ENCODE results near the gene PHB1.

PHB1 gene

DNA sequence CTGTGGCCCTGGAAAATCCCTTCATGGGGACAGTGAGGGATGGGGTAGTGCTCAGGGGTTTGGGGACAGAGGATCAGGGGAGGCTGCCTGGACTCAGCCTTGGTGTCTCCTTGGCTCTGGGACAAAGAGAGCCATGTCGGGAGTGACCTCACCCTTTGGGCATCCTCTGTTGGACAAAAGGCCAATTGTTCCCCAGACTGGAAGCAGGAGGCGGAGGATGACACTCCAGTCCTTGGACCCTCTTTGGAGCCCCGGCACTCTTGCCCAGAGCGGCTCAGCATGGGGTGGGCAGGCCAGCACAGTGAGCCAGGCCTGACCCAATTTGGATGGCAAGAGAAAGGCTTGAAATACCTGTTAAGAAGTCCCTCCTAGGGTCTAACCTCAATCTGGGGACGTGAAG is 39.4 kb upstream of the PHB1 start:
- FAIRE-seq (no peak), DNase-seq (ENCODE audit: insufficient read length, low spot score) (no peak)
- TF ChIP-seq POLR2AphosphoS5 (IDR thresholded peaks at IDR 0.05; ENCODE audit: low read depth, low read length) = no peak

DNA sequence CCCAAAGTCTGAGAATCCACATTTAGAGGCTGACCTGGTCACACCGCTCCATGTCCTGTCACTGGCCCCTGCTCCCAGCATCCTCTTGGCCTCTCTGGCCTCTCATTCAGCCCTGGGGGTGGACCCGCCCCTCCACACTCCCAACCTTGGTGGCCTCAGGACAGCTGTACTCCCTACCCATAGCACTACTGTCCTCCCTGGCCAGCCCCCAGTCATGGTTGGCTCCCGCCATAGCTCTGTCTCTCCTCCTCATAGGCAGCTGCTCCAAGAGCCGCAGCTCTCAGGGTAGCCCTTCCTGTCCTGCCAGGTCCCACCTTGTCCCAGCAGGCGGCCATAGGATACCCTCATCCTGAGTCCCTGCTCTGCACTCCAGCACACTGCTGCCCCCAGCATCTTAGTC is 38.0 kb upstream of the PHB1 start:
- FAIRE-seq (no peak), DNase-seq (ENCODE audit: insufficient read length, low spot score) (no peak)
- TF ChIP-seq PAX5 (IDR thresholded peaks at IDR 0.05; ENCODE audit: insufficient read depth, low read length, severe bottlenecking) (no peak), TAF1 (IDR thresholded peaks at IDR 0.05; ENCODE audit: low read depth, low read length) (no peak), POLR2A (IDR thresholded peaks at IDR 0.05; ENCODE audit: low read depth, low read length) (no peak), POU2F2 (IDR thresholded peaks at IDR 0.05; ENCODE audit: low read depth, low read length) (no peak), POLR2AphosphoS5 (IDR thresholded peaks at IDR 0.05; ENCODE audit: low read depth, low read length) (no peak), SPI1 (IDR thresholded peaks at IDR 0.05; ENCODE audit: low read depth, low read length) (no peak)

DNA sequence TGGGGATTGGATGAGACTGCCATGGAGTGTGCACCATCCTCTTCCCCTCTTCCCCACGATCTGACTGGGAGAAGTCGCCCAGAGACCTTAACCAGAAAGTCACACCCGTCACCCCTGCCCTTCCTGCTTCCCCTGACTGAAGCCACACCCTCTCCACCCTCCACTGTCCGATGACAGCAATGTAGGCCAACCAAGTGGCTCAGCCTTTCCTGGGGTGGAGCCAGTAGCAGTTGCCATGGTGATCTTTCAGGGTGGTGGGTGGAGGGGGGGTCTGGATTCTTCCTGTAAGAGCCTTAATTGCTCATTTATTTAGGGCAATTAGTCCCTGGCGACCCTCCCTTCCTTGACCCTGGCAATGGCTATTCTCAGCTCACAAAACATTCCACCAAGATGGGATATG is 37.5 kb upstream of the PHB1 start:
- no peak for DNase-seq (ENCODE audit: insufficient read length, low spot score)
- TF ChIP-seq PAX5 (IDR thresholded peaks at IDR 0.05; ENCODE audit: insufficient read depth, low read length, severe bottlenecking) = no peak
- TF ChIP-seq POLR2AphosphoS5 (IDR thresholded peaks at IDR 0.05; ENCODE audit: low read depth, low read length) = no peak
- TF ChIP-seq POLR2A (IDR thresholded peaks at IDR 0.05; ENCODE audit: low read depth, low read length) = no peak
- TF ChIP-seq SPI1 (IDR thresholded peaks at IDR 0.05; ENCODE audit: low read depth, low read length) = no peak
- TF ChIP-seq TAF1 (IDR thresholded peaks at IDR 0.05; ENCODE audit: low read depth, low read length) = no peak
- TF ChIP-seq POU2F2 (IDR thresholded peaks at IDR 0.05; ENCODE audit: low read depth, low read length) = no peak

DNA sequence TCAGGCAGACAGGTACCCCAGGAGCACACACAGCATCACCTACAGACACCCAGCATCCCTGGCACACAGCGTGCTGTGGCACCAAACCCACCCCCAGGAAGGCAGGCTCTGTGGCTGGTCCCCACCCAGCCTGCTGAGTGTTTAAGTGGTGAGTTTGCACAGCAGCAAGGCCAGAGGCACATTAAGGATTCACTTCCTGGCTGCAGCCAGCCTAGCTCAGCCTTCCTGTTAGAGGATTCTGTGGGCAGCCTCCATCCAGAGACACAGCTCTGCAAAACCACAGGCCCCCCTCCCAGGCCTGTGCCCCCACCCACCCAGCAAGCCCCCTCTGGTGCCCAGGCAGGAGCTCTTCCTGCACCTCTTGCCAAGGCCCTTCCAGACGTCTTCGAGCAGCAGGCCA is 36.1 kb upstream of the PHB1 start:
- FAIRE-seq = no peak
- TF ChIP-seq POU2F2 (IDR thresholded peaks at IDR 0.05; ENCODE audit: low read depth, low read length) (no peak), TAF1 (IDR thresholded peaks at IDR 0.05; ENCODE audit: low read depth, low read length) (no peak), SPI1 (IDR thresholded peaks at IDR 0.05; ENCODE audit: low read depth, low read length) (no peak), PAX5 (IDR thresholded peaks at IDR 0.05; ENCODE audit: insufficient read depth, low read length, severe bottlenecking) (no peak), POLR2A (IDR thresholded peaks at IDR 0.05; ENCODE audit: low read depth, low read length) (no peak)
- no peak for DNase-seq (ENCODE audit: insufficient read length, low spot score)

More for the DNA sequence above, 37.5 kb upstream of the PHB1 start:
- no peak for FAIRE-seq

DNA sequence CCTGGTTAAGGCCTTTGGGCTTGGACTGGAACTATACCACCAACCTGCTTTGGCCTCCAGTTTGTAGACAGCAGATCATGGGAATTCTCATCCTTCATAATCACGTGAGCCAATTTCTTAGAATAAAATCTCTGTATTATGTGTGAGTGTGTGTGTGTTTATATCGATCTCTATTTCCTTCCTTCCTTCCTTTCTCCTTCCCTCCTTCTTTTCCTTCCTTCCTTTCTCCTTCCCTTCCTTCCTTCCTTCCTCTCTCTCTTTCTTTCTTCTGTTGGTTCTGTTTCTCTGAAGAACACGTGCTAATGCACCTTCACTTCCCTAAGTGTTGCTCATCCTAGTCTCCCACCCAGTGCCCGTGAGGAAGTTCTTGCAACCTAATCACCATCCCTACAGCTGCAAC is 35.5 kb upstream of the PHB1 start:
- DNase-seq (ENCODE audit: insufficient read length, low spot score) = no peak
- TF ChIP-seq POLR2AphosphoS5 (IDR thresholded peaks at IDR 0.05; ENCODE audit: low read depth, low read length) (no peak), SPI1 (IDR thresholded peaks at IDR 0.05; ENCODE audit: low read depth, low read length) (no peak), PAX5 (IDR thresholded peaks at IDR 0.05; ENCODE audit: insufficient read depth, low read length, severe bottlenecking) (no peak), POU2F2 (IDR thresholded peaks at IDR 0.05; ENCODE audit: low read depth, low read length) (no peak), POLR2A (IDR thresholded peaks at IDR 0.05; ENCODE audit: low read depth, low read length) (no peak)
- FAIRE-seq = no peak

DNA sequence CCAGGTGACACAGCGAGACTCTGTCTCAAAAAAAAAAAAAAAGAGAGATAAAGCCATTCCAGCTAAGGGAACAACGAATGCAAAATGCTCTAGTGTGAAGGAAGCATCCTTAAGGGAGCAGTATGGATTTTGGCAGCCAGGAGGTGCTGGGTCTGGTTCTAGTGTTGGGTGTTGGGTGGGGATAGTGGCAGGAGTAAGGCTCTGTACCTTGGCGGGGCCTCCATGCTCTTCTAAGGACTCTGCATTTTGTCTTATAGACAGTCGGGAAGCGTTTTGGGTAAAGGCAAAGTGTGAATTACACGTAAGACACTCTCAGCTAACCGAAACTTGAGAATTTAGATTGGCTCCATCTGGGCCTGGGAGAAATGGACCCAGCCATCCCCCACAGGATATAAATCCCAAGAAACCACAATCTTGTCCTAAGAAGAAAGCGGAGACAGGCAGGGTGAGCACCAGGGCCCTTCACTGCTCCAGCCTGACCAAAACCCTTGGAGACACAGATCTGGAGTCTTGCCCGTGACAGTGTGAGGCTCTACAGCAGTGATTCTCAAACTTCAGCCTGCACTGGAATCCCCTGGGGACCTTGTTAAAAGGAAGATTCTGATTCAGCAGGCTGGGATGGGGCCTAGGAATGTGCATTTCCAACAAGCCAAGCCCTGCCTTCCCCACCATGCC is 33.1 kb upstream of the PHB1 start:
- no peak for FAIRE-seq
- no peak for DNase-seq (ENCODE audit: insufficient read length, low spot score)
- TF ChIP-seq POU2F2 (IDR thresholded peaks at IDR 0.05; ENCODE audit: low read depth, low read length) = no peak
- no peak for TF ChIP-seq SPI1 (IDR thresholded peaks at IDR 0.05; ENCODE audit: low read depth, low read length)
- TF ChIP-seq PAX5 (IDR thresholded peaks at IDR 0.05; ENCODE audit: insufficient read depth, low read length, severe bottlenecking) = no peak
- no peak for TF ChIP-seq POLR2AphosphoS5 (IDR thresholded peaks at IDR 0.05; ENCODE audit: low read depth, low read length)

GRCh38 chr17:49445591-49445990 is 30.9 kb upstream of the PHB1 start:
- FAIRE-seq (no peak), DNase-seq (ENCODE audit: insufficient read length, low spot score) (no peak)
- TF ChIP-seq POU2F2 (IDR thresholded peaks at IDR 0.05; ENCODE audit: low read depth, low read length) = no peak
- TF ChIP-seq TAF1 (IDR thresholded peaks at IDR 0.05; ENCODE audit: low read depth, low read length) = no peak
- no peak for TF ChIP-seq POLR2A (IDR thresholded peaks at IDR 0.05; ENCODE audit: low read depth, low read length)

- FAIRE-seq (no peak), DNase-seq (ENCODE audit: insufficient read length, low spot score) (no peak)
- TF ChIP-seq TAF1 (IDR thresholded peaks at IDR 0.05; ENCODE audit: low read depth, low read length) (no peak), POLR2AphosphoS5 (IDR thresholded peaks at IDR 0.05; ENCODE audit: low read depth, low read length) (no peak), SPI1 (IDR thresholded peaks at IDR 0.05; ENCODE audit: low read depth, low read length) (no peak), PAX5 (IDR thresholded peaks at IDR 0.05; ENCODE audit: insufficient read depth, low read length, severe bottlenecking) (no peak), POU2F2 (IDR thresholded peaks at IDR 0.05; ENCODE audit: low read depth, low read length) (no peak), POLR2A (IDR thresholded peaks at IDR 0.05; ENCODE audit: low read depth, low read length) (no peak)
Measured at GRCh38 chr17:49444384-49444783, 29.7 kb upstream of the PHB1 start.

- FAIRE-seq (no peak), DNase-seq (ENCODE audit: insufficient read length, low spot score) (no peak)
- TF ChIP-seq TAF1 (IDR thresholded peaks at IDR 0.05; ENCODE audit: low read depth, low read length) = no peak
- TF ChIP-seq POLR2AphosphoS5 (IDR thresholded peaks at IDR 0.05; ENCODE audit: low read depth, low read length) = no peak
- TF ChIP-seq POLR2A (IDR thresholded peaks at IDR 0.05; ENCODE audit: low read depth, low read length) = no peak
- TF ChIP-seq POU2F2 (IDR thresholded peaks at IDR 0.05; ENCODE audit: low read depth, low read length) = no peak
- no peak for TF ChIP-seq PAX5 (IDR thresholded peaks at IDR 0.05; ENCODE audit: insufficient read depth, low read length, severe bottlenecking)
- TF ChIP-seq SPI1 (IDR thresholded peaks at IDR 0.05; ENCODE audit: low read depth, low read length) = no peak
Measured at GRCh38 chr17:49443862-49444261, 29.2 kb upstream of the PHB1 start.

GRCh38 chr17:49442041-49442440 is 27.4 kb upstream of the PHB1 start:
- TF ChIP-seq POLR2A (IDR thresholded peaks at IDR 0.05; ENCODE audit: low read depth, low read length) (no peak), POLR2AphosphoS5 (IDR thresholded peaks at IDR 0.05; ENCODE audit: low read depth, low read length) (no peak), TAF1 (IDR thresholded peaks at IDR 0.05; ENCODE audit: low read depth, low read length) (no peak), SPI1 (IDR thresholded peaks at IDR 0.05; ENCODE audit: low read depth, low read length) (no peak), POU2F2 (IDR thresholded peaks at IDR 0.05; ENCODE audit: low read depth, low read length) (no peak)
- DNase-seq (ENCODE audit: insufficient read length, low spot score) = no peak
- FAIRE-seq = no peak
